GM18858 (cell line): ENCODE data around the gene HSF5.
"Not testable (repeated sequence)": the region's sequence is repeated elsewhere in the genome, so short reads cannot be mapped to it uniquely, and the experiment has no call there.

Experiments used
- ATAC-seq: cut with Tn5 transposase; IDR thresholded peaks from one replicate; pipeline ENCODE4 v1.9.1; 2021; ENCODE audit not compliant: unreplicated experiment

HSF5 gene

GRCh38 chr17:58415371-58416055 lies 72.7 kb downstream of the HSF5 start:
- no peak for ATAC-seq

GRCh38 chr17:58414596-58414997 lies 73.6 kb downstream of the HSF5 start:
- ATAC-seq: no peak

- ATAC-seq: no peak
Observed at GRCh38 chr17:58413684-58414083, 74.5 kb downstream of the HSF5 start.

- ATAC-seq: no peak
Observed at GRCh38 chr17:58412961-58413586, 75.1 kb downstream of the HSF5 start.

- no peak for ATAC-seq
Observed at GRCh38 chr17:58412064-58412703, 76.0 kb downstream of the HSF5 start.

- no peak for ATAC-seq
Observed at GRCh38 chr17:58411408-58411894, 76.8 kb downstream of the HSF5 start.

GRCh38 chr17:58410714-58411407 lies 77.3 kb downstream of the HSF5 start:
- no peak for ATAC-seq

- no peak for ATAC-seq
Observed at GRCh38 chr17:58409432-58409831, 78.8 kb downstream of the HSF5 start.

GRCh38 chr17:58403311-58403710 lies 84.9 kb downstream of the HSF5 start:
- no peak for ATAC-seq

- ATAC-seq: no peak
Observed at GRCh38 chr17:58402679-58403078, 85.5 kb downstream of the HSF5 start.

GRCh38 chr17:58402047-58402446 lies 86.2 kb downstream of the HSF5 start:
- no peak for ATAC-seq

- ATAC-seq: no peak
Observed at GRCh38 chr17:58401287-58401686, 86.9 kb downstream of the HSF5 start.

GRCh38 chr17:58400826-58401225 lies 87.4 kb downstream of the HSF5 start:
- no peak for ATAC-seq

- ATAC-seq: no peak
Observed at GRCh38 chr17:58399974-58400373, 88.2 kb downstream of the HSF5 start.

GRCh38 chr17:58398574-58399266 lies 89.5 kb downstream of the HSF5 start:
- ATAC-seq: no peak

GRCh38 chr17:58397421-58397820 lies 90.8 kb downstream of the HSF5 start:
- ATAC-seq: not testable (repeated sequence)

GRCh38 chr17:58396173-58396572 lies 92.0 kb downstream of the HSF5 start:
- no peak for ATAC-seq

- no peak for ATAC-seq
Observed at GRCh38 chr17:58394534-58395223, 93.5 kb downstream of the HSF5 start.

GRCh38 chr17:58391302-58391984 lies 96.8 kb downstream of the HSF5 start:
- no peak for ATAC-seq

GRCh38 chr17:58390884-58391283 lies 97.3 kb downstream of the HSF5 start:
- ATAC-seq: no peak
